NT2/D1 (cell line): ENCODE results near the gene PWWP2B.

Source experiments
- DNase-seq: peaks from one replicate; pipeline ENCODE4 v3.0.0-alpha.2; 2011; ENCODE audit warnings: low read depth, low spot score
- H3K27me3 ChIP-seq: 2 replicates; pipeline ENCODE4 v1.6.0; 2011; ENCODE audit warnings: mild to moderate bottlenecking; ENCODE audit not compliant: insufficient read length, insufficient read depth
- H3K36me3 ChIP-seq: 2 replicates; pipeline ENCODE4 v1.6.1; 2011; ENCODE audit warnings: mild to moderate bottlenecking, low read length, mixed read lengths; ENCODE audit not compliant: insufficient read depth, insufficient read length
- H3K4me1 ChIP-seq: 2 replicates; pipeline ENCODE4 v1.5.1; 2011; ENCODE audit not compliant: insufficient read depth, insufficient read length
- H3K4me3 ChIP-seq: 2 replicates; pipeline ENCODE4 v1.5.1; 2011; ENCODE audit warnings: low read depth; ENCODE audit not compliant: insufficient read length
- H3K9ac ChIP-seq: 2 replicates; pipeline ENCODE4 v1.6.0; 2011; ENCODE audit warnings: low read depth; ENCODE audit not compliant: insufficient read length
- H3K9me3 ChIP-seq: 2 replicates; pipeline ENCODE4 v1.5.1; 2011; ENCODE audit warnings: mild to moderate bottlenecking, low read length; ENCODE audit not compliant: insufficient read depth
- SUZ12 ChIP-seq: IDR thresholded peaks from 2 replicates; pipeline ENCODE4 v1.6.1; 2011; ENCODE audit not compliant: insufficient read length, insufficient read depth; ENCODE audit errors: extremely low read depth
- YY1 ChIP-seq: IDR thresholded peaks from 2 replicates; pipeline ENCODE4 v1.6.1; 2011; ENCODE audit not compliant: insufficient read length, insufficient read depth
- ZNF274 ChIP-seq: IDR thresholded peaks from 2 replicates; pipeline ENCODE4 v1.6.1; 2011; ENCODE audit warnings: mild to moderate bottlenecking, low read depth, low read length

The PWWP2B gene

DNA sequence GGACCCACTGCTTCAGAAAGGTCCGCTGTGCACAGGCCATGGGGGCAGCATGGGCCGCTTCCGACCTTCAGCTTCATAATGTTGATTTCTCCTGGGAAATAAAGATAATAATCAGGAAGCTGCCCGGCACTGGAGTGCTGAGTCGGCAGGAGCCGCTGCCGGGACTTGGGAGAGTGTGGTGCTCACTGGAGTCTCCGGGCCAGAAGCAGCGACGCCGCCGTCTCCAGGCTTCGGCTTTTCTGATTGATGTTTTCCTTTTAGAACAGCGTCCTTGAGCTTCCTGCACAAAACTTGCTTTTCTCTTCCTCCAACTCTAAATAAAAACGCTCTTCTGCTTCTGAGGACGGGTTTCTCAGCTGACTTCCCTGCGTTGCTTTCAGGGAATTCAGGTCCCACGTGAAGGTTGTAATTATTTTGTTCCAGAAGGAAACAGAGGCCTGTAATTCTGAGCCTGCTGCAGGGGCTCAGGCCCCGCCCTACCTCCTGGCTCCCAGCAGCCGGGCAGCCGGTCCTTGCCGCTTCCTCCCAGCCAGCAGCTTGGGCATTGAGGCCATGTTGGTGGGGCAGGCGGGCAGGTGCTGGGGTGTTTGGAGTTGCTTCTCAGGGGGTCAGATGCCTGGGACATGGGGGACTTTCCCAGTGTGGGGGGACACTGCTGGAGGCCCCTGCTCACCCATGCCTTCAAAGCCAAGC, 14.7 kb downstream of the PWWP2B start:
- Histone ChIP-seq H3K9me3 (no peaks in the 10 kb centered on the region), H3K9ac (no peak overlapping the region), H3K4me1 (peaks cover 16% of the 10 kb centered on the region), H3K27me3 (no peaks in the 10 kb centered on the region), H3K36me3 (peaks cover 5% of the 10 kb centered on the region), H3K4me3 (no peak overlapping the region)
- TF ChIP-seq SUZ12, result no peak
- no peak for TF ChIP-seq ZNF274
- TF ChIP-seq YY1, result no peak
- no peak for DNase-seq

DNA sequence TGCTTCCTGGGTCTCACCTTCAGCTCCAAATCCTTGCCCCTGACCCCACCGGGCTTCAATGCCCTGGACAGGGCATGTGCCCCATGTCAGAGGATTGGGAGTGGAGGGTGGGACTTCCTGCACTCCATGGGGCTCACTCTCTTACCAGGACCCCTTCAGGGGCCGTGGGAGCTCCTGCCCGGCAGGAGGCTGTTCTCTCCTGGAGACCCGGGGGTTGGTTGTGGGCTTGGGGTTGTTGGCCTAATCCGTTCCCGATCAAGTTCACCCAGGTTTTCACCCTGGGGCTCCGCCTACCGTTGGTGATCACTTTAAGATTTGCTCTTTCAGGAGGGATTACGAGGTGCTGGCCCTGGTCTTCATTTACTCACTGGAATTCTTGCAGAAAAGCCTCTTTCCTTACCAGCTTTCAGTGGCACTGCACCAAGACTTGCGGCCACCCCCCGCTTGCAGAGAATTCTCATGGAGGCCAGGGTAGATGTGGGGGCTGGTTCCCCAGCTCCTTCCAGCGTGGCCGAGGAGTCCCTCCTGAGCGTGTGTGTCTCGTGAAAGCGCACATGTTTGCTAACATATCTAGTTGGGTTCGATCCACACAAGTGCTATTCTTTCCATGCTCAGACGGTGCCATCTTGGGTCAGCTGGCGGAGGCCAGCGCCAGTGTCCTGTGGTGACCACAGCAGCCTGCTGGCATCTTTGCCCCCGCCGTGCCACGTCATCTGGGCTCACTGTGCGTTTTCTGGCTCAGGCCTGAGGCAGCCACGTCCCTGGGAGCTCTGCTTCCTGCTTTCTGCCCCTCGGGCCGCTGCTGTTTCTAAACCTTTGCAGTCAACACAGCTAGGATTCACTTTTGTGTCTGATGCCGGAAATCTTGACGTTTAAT, 15.6 kb downstream of the PWWP2B start:
- H3K36me3 ChIP-seq, result no peaks in the 10 kb centered on the region
- H3K4me1 ChIP-seq, result peaks cover 11% of the 10 kb centered on the region
- TF ChIP-seq YY1, result no peak
- TF ChIP-seq SUZ12, result no peak
- no peak for TF ChIP-seq ZNF274
- DNase-seq, result no peak
- H3K27me3 ChIP-seq, result no peaks in the 10 kb centered on the region
- H3K4me3 ChIP-seq, result no peak overlapping the region
- no peaks in the 10 kb centered on the region for H3K9me3 ChIP-seq
- no peak overlapping the region for H3K9ac ChIP-seq

DNA sequence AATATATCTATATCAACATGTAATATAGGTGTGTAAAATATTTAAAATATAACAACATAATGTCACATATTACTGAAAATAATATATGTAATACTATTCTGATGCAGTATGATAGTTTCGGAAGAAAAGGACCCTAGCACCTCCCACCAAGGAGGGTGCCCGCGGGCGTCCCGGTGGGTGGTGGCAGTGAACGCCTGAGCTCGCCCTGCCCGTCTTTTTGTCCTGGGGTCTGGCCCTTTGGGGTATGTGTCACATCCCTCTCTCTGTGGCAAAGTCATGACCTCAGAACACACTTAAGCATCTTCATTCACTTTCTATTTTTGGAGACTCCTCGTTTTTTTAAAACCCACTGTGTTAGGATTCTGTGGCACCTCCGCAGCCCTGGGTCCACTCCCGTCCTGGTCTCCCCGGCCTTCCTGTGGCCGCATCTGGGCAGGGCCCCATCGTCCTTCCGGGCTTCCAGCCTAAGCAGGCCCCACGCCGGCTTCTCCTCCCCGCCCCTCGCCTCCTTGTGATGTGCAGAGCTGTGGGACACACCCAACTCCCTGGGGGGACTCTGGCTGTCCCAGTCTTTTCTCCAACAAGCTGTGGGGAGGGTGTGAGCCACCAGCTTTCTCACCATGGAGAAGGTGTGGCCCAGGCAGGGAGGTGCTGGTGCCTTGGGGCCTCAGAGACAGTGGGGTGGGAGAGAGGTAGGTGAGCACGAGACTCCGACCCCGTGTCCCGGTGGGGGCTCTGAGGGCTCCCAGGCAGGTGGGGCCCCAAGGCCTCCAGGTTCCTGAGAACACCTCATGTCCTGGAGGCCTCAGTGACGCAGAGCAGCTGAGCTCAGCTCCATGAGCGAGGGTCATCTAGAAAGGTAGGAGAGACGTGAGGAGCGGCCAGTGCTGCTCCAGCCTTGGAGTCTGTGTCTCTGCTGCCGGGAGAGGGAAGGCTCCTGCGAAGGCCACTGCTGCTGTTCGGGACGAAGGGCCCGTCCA, 16.5 kb downstream of the PWWP2B start:
- Histone ChIP-seq H3K4me1 (peaks cover 15% of the 10 kb centered on the region), H3K36me3 (no peaks in the 10 kb centered on the region), H3K27me3 (no peaks in the 10 kb centered on the region), H3K4me3 (no peak overlapping the region), H3K9ac (peak overlapping the region; percentile 26), H3K9me3 (no peaks in the 10 kb centered on the region)
- no peak for TF ChIP-seq SUZ12
- TF ChIP-seq ZNF274, result no peak
- TF ChIP-seq YY1, result no peak
- no peak for DNase-seq

DNA sequence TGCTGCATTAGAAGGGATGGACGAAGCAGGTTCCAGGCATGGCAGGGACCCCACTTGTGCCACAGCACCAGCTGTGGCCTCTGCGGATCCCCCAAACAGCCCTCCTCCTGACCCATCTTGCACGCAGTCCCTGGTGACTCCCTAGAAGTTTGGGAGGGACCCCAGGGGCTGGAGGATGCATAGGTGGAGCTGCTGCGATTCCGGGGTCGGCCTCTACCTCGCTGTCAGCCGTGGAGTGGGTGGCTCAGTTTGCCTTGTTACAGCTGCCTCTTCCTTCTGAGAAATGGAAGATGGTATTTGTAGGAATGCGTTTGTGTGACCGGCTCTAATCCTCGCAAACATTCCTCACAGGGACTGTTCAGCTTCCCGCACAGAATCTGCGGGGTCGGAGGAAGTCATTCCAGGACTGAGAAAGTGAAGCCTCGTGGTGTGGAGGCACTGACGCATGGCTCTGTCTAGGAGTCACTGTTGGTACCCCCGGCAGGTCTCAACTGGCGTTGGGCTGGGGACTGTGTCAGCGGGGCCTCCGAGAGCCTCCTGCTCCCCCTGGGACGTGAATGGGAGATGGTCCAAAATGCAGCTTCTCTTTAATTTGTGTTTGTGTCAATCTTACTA, 17.5 kb downstream of the PWWP2B start:
- H3K9ac ChIP-seq, result no peak overlapping the region
- H3K36me3 ChIP-seq, result no peaks in the 10 kb centered on the region
- no peak for TF ChIP-seq ZNF274
- no peak for TF ChIP-seq SUZ12
- no peak for TF ChIP-seq YY1
- no peaks in the 10 kb centered on the region for H3K9me3 ChIP-seq
- H3K4me1 ChIP-seq, result peaks cover 16% of the 10 kb centered on the region
- no peaks in the 10 kb centered on the region for H3K27me3 ChIP-seq
- H3K4me3 ChIP-seq, result no peak overlapping the region
- no peak for DNase-seq

DNA sequence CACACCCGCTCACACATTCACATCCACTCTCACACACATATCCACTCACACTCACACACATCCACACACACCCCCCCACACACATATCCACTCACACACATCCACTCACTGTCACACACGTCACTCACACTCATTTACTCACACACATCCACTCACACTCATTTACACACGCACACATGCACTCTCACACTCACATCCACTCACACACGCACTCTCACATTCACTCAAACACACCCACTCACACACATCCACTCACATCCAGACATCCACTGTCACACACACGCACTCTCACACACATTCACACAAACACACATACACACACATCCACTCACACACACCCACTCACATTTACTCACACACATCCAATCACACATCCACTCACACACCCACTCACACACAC, 18.3 kb downstream of the PWWP2B start:
- no peaks in the 10 kb centered on the region for H3K9me3 ChIP-seq
- H3K36me3 ChIP-seq, result no peaks in the 10 kb centered on the region
- peaks cover 20% of the 10 kb centered on the region for H3K4me1 ChIP-seq
- no peaks in the 10 kb centered on the region for H3K27me3 ChIP-seq
- no peak for DNase-seq
- H3K9ac ChIP-seq, result no peak overlapping the region
- TF ChIP-seq ZNF274 (no peak), SUZ12 (no peak), YY1 (no peak)
- no peak overlapping the region for H3K4me3 ChIP-seq

DNA sequence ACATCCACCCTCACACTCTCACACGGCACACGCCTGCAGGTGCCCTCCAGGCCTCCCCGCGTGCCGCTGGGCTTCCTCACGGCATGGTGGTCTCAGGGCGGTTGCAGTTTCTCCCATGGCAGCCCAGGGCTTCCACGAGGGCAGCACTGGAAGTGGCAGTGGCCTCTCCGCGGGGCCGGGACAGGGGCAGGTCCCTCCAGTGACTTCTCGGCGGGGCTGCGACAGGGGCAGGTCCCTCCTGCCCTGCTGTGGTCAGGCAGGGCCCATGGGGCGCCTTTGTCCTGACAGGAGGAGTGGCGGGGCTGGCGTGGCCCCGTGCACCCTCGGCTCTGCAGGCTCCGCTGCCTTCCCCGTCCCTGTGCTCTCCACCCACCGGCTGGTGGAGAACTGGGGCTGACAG, 19.0 kb downstream of the PWWP2B start:
- no peaks in the 10 kb centered on the region for H3K36me3 ChIP-seq
- peaks cover 24% of the 10 kb centered on the region for H3K4me1 ChIP-seq
- no peak overlapping the region for H3K9ac ChIP-seq
- no peaks in the 10 kb centered on the region for H3K9me3 ChIP-seq
- no peak for DNase-seq
- H3K4me3 ChIP-seq, result no peak overlapping the region
- TF ChIP-seq ZNF274, result no peak
- no peaks in the 10 kb centered on the region for H3K27me3 ChIP-seq
